ENCODE measurements around the gene TXNL4A. TPM values are rescaled to one million over a fixed set of nuclear protein-coding genes. Genes with fewer than 3 reads are reported as not detected.

The TXNL4A gene
- 10 to 100 TPM; 55.0 to 55.7 TPM for total RNA-seq
- 75.8 TPM for polyA plus RNA-seq (2013, experiment 1 of 2)
- polyA plus RNA-seq (2013, experiment 2 of 2): 63.5 TPM
- total RNA-seq: 33.5 to 143 (median 48.0) reads per million in 172 experiments

- DNase-seq (peak; percentile 72 to 94 (median 82)), ATAC-seq (ENCODE audit: poor library complexity) (peak; percentile 93)
- CTCF ChIA-PET: interaction anchor here (1.3 to 2.3 kb wide), 4 partner anchors 25 to 58 kb away, joined by 3 to 8 read pairs (median 5); partner anchors contain the start of gene SLC66A2
- TF ChIP-seq CTCF (IDR thresholded peaks at IDR 0.05): no peak
- POLR2A ChIA-PET: interaction anchor here (0.7 to 3.0 kb wide), 10 partner anchors 24 to 310 kb away, joined by 3 to 26 read pairs (median 6); partner anchors contain the start of genes HSBP1L1, RBFA and SLC66A2
- Mint-ChIP-seq H3K27me3 (no peaks in the 10 kb centered on the region), H3K27ac (peak within 1 kb of the TSS; percentile 89), H3K36me3 (ENCODE audit: low read depth) (peaks cover 36% of the 10 kb centered on the region), H3K4me3 (peak within 1 kb of the TSS; percentile 93), H3K9me3 (no peaks in the 10 kb centered on the region), H3K4me1 (ENCODE audit: low read depth) (peaks cover 39% of the 10 kb centered on the region)
- peaks cover 31% of the 10 kb centered on the region for H3K4me1 ChIP-seq (ENCODE audit: insufficient read depth, low read length)
- H3K27ac ChIP-seq (ENCODE audit: low read depth in 1 of 2, low read length in 2 of 2): peak within 1 kb of the TSS; percentile 84 to 89
- no peaks in the 10 kb centered on the region for H3K9me3 ChIP-seq (ENCODE audit: control insufficient read depth in 1 of 2, insufficient read depth in 1 of 2, low read length in 2 of 2)
- peak within 1 kb of the TSS; percentile 82 for H3K4me3 ChIP-seq (ENCODE audit: low read length)
- no peaks in the 10 kb centered on the region for H3K27me3 ChIP-seq (ENCODE audit: control insufficient read depth in 1 of 2, insufficient read depth in 2 of 2, low read length in 2 of 2)
- intact Hi-C loops (cut with DNase I, micrococcal nuclease): loop anchor here (1.0 to 2.0 kb wide), 5 partner anchors 24 to 312 kb away; partner anchors contain the start of genes ADNP2 (in 2 of the 2), SLC66A2 (in 2 of the 2) and HSBP1L1 (in 1 of the 2)
- H3K36me3 ChIP-seq (ENCODE audit: insufficient read depth, low read length): peaks cover 16% of the 10 kb centered on the region
Measured at GRCh38 chr18:79988451-79989194, at the start of gene TXNL4A. TSS of gene TXNL4A (minus strand) at chr18:79988563. CDS start at chr18:79988392, 171 bp downstream.

- ATAC-seq (ENCODE audit: poor library complexity): no peak
- peaks cover 49% of the 10 kb centered on the region for H3K36me3 Mint-ChIP-seq (ENCODE audit: low read depth)
- H3K4me1 ChIP-seq (ENCODE audit: insufficient read depth, low read length): peaks cover 23% of the 10 kb centered on the region
- no peaks in the 10 kb centered on the region for H3K9me3 Mint-ChIP-seq
- H3K27me3 Mint-ChIP-seq: no peaks in the 10 kb centered on the region
- no peak overlapping the region for H3K27ac ChIP-seq (ENCODE audit: low read depth in 1 of 2, low read length in 2 of 2)
- H3K36me3 ChIP-seq (ENCODE audit: insufficient read depth, low read length): peaks cover 15% of the 10 kb centered on the region
- no peaks in the 10 kb centered on the region for H3K27me3 ChIP-seq (ENCODE audit: control insufficient read depth in 1 of 2, insufficient read depth in 2 of 2, low read length in 2 of 2)
- DNase-seq: no peak
- peaks cover 33% of the 10 kb centered on the region for H3K4me1 Mint-ChIP-seq (ENCODE audit: low read depth)
- H3K4me3 Mint-ChIP-seq: peak overlapping the region; percentile 48
- intact Hi-C loops (cut with DNase I, micrococcal nuclease): loop anchor here in 1 of 2 experiments (10.0 kb wide), 2 partner anchors 632 to 662 kb away; no protein-coding TSS in a partner anchor
- no peaks in the 10 kb centered on the region for H3K9me3 ChIP-seq (ENCODE audit: control insufficient read depth in 1 of 2, insufficient read depth in 1 of 2, low read length in 2 of 2)
- ChIA-PET POLR2A (no interaction called here), CTCF (no interaction called here)
- no peak overlapping the region for H3K4me3 ChIP-seq (ENCODE audit: low read length)
- TF ChIP-seq CTCF (IDR thresholded peaks at IDR 0.05): no peak
- H3K27ac Mint-ChIP-seq: no peak overlapping the region
Measured at GRCh38 chr18:80037300-80037699, 48.9 kb upstream of the TXNL4A start.

- no peak for TF ChIP-seq CTCF (IDR thresholded peaks at IDR 0.05)
- ChIA-PET POLR2A (no interaction called here), CTCF (no interaction called here)
- Histone ChIP-seq H3K27ac (ENCODE audit: low read depth in 1 of 2, low read length in 2 of 2) (no peak overlapping the region), H3K27me3 (ENCODE audit: control insufficient read depth in 1 of 2, insufficient read depth in 2 of 2, low read length in 2 of 2) (no peaks in the 10 kb centered on the region), H3K9me3 (ENCODE audit: control insufficient read depth in 1 of 2, insufficient read depth in 1 of 2, low read length in 2 of 2) (no peaks in the 10 kb centered on the region), H3K4me1 (ENCODE audit: insufficient read depth, low read length) (peaks cover 23% of the 10 kb centered on the region), H3K36me3 (ENCODE audit: insufficient read depth, low read length) (peaks cover 13% of the 10 kb centered on the region), H3K4me3 (ENCODE audit: low read length) (no peak overlapping the region)
- intact Hi-C loops (cut with DNase I, micrococcal nuclease): loop anchor here in 1 of 2 experiments (2.0 to 10.0 kb wide), 3 partner anchors 73 to 661 kb away; partner anchors contain the start of gene ADNP2
- H3K4me3 Mint-ChIP-seq: peak overlapping the region; percentile 81
- H3K27me3 Mint-ChIP-seq: no peaks in the 10 kb centered on the region
- ATAC-seq (ENCODE audit: poor library complexity) (no peak), DNase-seq (no peak)
- no peaks in the 10 kb centered on the region for H3K9me3 Mint-ChIP-seq
- peak overlapping the region; percentile 34 for H3K27ac Mint-ChIP-seq
- peaks cover 41% of the 10 kb centered on the region for H3K4me1 Mint-ChIP-seq (ENCODE audit: low read depth)
- peaks cover 44% of the 10 kb centered on the region for H3K36me3 Mint-ChIP-seq (ENCODE audit: low read depth)
Measured at GRCh38 chr18:80035997-80036396, 47.6 kb upstream of the TXNL4A start.

Measured in CD4-positive, alpha-beta T cell (primary cell).